GM18505 (cell line): Measurements from ENCODE around the gene POLR1G.
"Not testable (repeated sequence)": the region's sequence is repeated elsewhere in the genome, so short reads cannot be mapped to it uniquely, and the experiment has no call there.

Experiments
- ATAC-seq: cut with Tn5 transposase; IDR thresholded peaks from one replicate; pipeline ENCODE4 v1.9.1; 2021; ENCODE audit not compliant: unreplicated experiment
- POLR2A ChIP-seq: IDR thresholded peaks from 4 replicates; pipeline ENCODE4 v1.6.1; 2011; ENCODE audit warnings: borderline replicate concordance; ENCODE audit not compliant: insufficient read depth, insufficient read length; ENCODE audit errors: extremely low read depth

The POLR1G gene

DNA sequence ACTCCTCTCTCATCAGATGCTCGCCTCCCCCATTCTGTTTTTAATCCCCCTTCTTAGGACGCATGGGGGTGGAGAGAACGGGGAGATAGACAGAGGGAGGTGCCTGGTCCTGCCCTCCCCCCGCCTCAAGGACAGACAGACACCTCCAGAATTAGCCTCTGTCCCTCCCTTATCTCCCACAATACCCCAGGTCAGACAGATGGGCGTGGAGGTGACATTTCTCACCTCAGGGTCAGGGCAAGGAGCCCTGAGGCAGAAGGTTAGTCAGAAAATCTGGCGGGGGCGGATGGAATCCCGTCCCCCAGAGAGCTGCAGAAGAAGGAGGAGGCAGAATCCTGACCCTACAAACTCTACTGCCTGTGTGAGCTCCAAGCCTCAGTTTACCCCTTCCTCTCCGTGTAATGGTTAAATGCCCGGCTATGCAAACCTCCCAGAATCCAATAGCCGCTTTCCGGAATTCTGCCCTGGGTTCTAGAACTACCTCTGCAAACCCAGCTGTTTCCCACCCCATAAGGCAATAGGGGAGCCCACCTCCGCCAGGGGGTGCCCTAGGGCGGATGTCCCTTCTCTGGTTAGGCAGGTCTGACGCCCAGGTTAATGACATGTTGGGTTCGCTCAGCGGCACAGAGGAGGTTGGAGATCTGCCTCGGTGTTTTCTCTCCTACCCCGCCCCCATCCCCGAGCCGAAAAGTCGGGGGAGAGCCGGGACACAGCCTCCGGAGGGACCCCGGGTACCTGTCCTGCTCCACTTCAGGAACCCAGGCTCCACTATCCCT is 2.5 kb upstream of the POLR1G start:
- ATAC-seq = no peak
- no peak for TF ChIP-seq POLR2A

DNA sequence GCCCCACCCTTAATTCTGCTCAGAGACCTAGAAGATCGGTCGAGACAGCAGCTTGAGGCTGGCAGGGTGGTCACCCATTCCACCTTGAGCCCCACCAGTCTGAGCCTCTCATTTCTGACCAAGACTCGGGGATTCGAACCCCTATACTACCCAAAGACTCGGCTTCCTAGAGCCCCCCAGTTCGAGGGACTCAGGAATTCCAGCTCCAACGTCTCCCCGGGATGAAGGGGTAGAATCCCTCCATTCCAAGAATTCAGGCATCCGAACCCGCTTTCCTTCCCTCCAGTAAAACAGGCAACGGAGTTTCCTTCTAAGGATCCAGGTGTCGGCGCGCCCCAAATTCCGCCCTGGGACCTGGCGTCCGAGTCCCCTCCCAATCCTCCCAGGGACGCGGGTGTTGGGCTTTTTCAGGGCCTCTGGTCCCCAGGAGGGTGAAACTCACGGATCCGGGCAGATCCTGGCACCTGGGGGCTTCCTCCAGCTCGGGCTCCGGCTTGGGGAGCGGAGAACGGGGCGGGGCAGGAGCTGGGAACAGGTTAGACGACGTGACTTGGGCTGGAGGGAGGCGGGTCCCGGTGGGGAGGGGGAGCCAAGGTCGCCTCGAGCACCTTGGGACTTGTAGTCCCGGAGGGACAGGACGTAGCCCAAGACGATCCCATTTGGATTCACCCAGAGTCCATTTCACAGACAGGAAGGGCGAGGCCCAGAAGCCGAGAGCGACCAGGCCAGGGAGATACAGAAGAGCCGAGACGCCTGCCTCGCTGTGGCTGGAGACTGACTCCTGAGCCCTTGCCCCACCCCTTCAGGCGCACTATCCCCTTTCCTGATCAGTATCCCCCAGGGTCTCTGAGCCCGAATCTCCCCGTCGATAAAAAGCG is 1.6 kb upstream of the POLR1G start, which contains the start of gene PPP1R13L:
PPP1R13L (minus strand) TSS at position 513 of the 878 bp plus-strand sequence. CDS start 6,751 bp downstream, outside the sequence.
- TF ChIP-seq POLR2A = no peak
- ATAC-seq = peak; percentile 13

DNA sequence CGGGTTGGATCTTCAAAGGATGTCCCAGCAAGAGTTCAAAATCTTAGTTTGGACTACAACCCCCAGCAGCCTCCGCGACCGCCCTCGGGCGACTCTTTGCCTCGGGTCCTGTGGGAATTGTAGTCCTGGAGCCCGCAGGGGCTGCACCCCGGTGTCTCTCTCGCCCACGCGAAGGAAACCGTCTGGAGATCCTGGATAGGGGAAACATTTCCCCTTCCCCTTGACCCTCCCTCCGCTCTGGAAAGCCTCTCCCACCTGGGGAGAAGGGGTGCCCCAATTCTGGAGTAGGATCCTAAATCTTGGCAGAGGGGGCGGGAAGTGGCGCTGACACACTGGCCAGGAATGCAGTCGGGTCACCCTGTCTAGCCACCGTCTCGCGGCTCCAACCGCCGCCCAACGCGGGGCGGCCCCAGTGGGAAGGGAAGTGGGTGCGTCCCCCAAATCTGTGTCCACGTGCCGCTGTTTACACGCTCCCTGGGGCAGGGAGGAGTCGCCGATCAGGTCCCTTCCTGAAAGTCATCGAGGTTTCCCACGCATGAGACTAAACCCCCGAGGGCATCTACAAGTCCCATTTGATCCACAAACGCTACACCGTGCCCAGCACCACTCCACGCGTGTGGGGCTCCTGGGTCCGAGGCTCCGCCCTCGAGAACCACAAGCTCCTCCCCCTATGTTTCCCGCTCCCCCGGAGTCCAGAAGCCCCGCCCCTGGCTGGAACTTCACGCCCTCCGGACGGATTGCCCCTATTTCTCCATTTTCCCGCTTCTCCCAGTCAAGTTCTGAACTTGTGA is 814 bp upstream of the POLR1G start:
- peak; percentile 41 for ATAC-seq
- peak; percentile 46 for TF ChIP-seq POLR2A

DNA sequence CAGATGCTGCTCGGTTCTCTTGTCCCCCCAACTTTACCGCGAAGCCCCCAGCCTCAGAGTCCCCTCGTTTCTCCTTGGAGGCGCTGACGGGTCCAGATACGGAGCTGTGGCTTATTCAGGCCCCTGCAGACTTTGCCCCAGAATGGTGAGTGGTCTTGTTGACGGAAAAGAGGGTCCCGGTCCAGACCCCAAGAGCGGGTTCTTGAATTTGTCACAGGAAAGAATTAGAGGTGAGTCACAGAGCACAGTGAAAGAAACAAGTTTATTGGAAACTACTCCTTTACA is 589 bp downstream of the POLR1G start:
- no peak for TF ChIP-seq POLR2A
- no peak for ATAC-seq

DNA sequence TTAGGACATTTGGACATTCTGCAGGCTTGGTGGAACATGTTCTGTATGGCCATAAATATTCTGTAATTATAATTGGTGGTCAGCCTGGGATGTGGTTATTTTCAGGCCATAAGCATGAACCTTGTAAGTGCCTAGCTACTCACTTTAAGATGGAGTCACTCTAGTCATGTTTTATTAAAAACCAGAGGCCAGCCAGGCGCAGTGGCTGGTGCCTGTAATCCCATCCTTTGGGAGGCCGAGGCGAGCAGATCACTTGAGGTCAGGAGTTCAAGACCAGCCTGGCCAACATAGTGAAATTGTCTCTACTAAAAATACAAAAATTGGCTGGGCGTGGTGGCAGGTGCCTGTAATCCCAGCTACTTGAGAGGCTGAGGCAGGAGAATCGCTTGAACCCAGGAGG is 1.1 kb downstream of the POLR1G start:
- ATAC-seq = not testable (repeated sequence)

DNA sequence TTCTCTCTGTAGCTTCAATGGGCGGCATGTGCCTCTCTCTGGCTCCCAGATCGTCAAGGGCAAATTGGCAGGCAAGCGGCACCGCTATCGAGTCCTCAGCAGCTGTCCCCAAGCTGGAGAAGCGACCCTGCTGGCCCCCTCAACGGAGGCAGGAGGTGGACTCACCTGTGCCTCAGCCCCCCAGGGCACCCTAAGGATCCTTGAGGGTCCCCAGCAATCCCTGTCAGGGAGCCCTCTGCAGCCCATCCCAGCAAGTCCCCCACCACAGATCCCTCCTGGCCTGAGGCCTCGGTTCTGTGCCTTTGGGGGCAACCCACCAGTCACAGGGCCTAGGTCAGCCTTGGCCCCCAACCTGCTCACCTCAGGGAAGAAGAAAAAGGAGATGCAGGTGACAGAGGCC is 1.7 kb downstream of the POLR1G start:
- TF ChIP-seq POLR2A = no peak
- no peak for ATAC-seq

DNA sequence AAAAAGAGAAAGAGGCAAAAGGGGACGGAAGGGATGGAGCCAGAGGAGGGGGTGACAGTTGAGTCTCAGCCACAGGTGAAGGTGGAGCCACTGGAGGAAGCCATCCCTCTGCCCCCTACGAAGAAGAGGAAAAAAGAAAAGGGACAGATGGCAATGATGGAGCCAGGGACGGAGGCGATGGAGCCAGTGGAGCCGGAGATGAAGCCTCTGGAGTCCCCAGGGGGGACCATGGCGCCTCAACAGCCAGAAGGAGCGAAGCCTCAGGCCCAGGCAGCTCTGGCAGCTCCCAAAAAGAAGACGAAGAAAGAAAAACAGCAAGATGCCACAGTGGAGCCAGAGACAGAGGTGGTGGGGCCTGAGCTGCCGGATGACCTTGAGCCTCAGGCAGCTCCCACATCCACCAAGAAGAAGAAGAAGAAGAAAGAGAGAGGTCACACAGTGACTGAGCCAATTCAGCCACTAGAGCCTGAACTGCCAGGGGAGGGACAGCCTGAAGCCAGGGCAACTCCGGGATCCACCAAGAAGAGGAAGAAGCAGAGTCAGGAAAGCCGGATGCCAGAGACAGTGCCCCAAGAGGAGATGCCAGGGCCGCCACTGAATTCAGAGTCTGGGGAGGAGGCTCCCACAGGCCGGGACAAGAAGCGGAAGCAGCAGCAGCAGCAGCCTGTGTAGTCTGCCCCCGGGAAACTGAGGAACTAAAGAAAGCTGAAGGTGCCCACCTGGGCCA is 2.5 kb downstream of the POLR1G start:
- no peak for ATAC-seq
- TF ChIP-seq POLR2A = no peak

DNA sequence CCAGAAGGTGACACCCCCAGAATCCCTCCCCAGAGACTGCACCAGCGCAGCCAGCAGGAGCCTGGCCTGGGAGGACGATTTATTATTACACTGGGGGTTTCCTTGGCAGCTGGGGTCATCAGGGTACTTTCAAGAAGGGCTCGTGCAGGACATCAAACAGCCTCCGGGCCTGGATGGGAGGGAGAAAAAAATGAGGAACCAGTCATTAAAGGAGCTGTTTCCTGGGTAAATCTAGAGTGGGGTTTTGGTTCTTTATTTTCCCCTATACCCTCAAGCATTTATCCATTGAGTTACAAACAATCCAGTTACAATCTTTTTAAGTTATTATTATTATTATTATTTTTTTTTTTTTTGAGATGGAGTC is 3.1 kb downstream of the POLR1G start:
- no peak for ATAC-seq
- TF ChIP-seq POLR2A = no peak

DNA sequence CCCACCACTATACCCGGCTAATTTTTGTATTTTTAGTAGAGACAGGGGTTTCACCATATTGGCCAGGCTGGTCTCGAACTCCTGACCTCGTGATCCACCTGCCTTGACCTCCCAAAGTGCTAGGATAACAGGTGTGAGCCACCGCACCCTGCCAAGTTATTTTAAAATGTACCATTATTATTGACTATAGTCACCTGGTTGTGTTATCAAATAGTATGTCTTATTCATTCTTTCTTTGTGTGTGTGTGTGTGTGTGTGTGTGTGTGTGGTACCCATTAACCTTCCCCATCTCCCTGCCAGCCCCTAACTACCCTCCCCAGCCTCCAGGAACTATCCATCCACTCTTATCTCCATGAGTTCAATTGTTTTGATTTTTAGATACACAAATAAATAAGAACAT is 3.9 kb downstream of the POLR1G start:
- not testable (repeated sequence) for ATAC-seq

DNA sequence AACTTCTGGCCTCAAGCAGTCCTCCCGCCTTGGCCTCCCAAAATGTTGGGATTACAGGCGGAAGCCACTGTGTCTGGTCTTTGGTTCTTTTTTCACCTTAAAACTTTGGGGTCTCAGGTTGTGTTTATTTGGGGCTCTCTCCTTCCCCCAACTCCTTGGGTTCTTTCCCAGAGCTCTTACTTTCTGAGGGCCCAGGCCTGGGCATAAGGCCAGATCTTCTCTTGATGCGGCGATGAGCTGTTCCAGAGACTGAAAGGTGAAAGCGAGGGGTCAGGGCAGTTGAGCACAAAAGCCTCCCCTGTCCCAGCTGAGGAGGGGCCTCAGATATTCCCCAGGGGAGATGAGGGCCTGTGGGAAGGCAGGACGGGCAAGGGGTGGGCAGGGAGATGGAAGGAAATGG is 7.1 kb downstream of the POLR1G start:
- TF ChIP-seq POLR2A = no peak
- no peak for ATAC-seq

DNA sequence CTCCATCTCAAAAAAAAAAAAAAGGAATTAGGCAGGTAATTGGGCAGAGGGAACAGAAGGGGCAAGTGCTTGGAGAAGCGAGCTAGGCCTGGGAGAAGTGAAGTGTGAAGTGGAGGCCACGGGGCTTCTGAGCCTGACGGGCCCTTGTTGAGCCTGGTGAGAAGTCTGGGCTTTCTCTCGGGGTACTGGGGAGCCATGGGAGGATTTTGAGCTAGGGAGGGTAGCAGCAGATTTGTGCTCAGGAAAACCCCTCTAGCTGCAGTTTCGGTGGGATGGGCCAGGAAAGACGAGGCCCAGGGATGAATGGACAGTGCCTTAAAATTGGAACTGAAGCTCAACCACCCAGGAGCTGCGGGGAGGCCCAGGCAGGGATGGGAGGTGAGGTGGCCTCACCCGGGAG is 8.0 kb downstream of the POLR1G start:
- TF ChIP-seq POLR2A = no peak
- ATAC-seq = no peak

DNA sequence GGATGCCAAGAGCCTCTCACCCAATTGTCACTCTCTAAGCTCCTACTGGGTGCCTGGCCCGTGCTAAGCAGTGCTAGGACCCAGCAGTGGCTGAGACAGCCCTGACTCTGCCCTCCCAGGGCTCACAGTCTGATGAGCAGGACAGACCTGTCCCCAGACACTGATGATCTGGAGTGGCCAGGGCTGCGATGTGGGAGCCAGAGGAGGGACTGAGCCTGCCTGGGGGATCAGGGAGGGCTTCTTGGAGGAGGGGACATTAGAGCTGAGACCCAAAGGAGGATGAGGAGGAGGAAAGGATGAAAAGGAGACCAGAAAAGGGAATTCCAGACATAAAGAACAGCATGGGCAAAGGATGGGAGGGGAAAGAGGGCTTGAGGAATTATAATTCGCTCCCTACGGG is 10.7 kb downstream of the POLR1G start:
- TF ChIP-seq POLR2A = no peak
- no peak for ATAC-seq

DNA sequence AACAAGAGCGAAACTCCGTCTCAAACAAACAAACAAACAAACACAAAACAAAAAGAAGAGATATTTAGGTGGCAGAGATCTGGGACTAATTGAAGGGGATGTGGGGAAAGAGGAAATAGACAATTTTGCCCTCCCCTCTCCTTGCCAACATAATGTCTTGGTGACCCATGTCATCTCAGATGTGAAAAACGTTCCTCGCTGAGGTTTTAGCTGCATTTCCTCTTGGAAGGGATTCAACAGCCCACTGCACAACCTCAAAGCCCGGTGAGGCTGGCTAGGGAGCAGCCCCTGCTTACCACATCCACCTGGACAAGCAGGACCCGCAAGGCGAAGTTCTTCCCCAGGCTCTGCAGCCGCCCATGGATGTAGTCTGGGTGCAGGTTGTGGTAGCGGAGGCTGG is 12.4 kb downstream of the POLR1G start:
- TF ChIP-seq POLR2A = no peak

More for the DNA sequence above, 12.4 kb downstream of the POLR1G start:
- ATAC-seq = no peak
